H54 (cell line): ENCODE results near the gene MEN1.

Source experiments
- DNase-seq: peaks from one replicate; pipeline ENCODE4 v3.0.0; 2011; ENCODE audit warnings: low spot score, mixed read lengths; ENCODE audit not compliant: insufficient read length
- FAIRE-seq: peaks from 3 replicates; lab custom pipeline; 2011; peaks lifted over from hg19 to GRCh38; lab: Jason Lieb, UNC
- POLR2A ChIP-seq: IDR thresholded peaks from 2 replicates; pipeline ENCODE4 v1.6.1; 2011; ENCODE audit warnings: low read depth, mild to moderate bottlenecking, low read length

MEN1 gene

GRCh38 chr11:64784813-64785581, 25.4 kb downstream of the MEN1 start:
- no peak for FAIRE-seq
- TF ChIP-seq POLR2A, result no peak
- DNase-seq, result no peak

- peak; percentile 82 for FAIRE-seq
- TF ChIP-seq POLR2A, result peak; percentile 89
- DNase-seq, result peak; percentile 97
Observed at GRCh38 chr11:64778473-64779298, 31.7 kb downstream of the MEN1 start, which contains the start of gene SF1. SF1 (minus strand) TSS chr11:64778542; CDS start chr11:64778392, 150 bp downstream.

DNA sequence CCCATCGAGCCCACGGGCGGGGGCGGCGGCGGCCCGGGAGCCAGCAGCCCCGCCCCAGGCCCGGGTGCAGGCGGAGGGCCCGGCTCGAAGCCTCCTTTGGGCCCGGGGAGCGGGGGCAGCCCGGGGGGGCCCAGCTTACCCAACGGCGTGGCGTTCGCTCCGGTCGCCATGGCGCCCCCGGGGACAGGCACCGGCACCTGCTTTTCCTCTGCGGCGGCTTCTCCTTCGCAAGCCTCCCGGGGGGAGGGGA, 32.2 kb downstream of the MEN1 start:
- FAIRE-seq, result no peak
- no peak for DNase-seq
- TF ChIP-seq POLR2A, result no peak

DNA sequence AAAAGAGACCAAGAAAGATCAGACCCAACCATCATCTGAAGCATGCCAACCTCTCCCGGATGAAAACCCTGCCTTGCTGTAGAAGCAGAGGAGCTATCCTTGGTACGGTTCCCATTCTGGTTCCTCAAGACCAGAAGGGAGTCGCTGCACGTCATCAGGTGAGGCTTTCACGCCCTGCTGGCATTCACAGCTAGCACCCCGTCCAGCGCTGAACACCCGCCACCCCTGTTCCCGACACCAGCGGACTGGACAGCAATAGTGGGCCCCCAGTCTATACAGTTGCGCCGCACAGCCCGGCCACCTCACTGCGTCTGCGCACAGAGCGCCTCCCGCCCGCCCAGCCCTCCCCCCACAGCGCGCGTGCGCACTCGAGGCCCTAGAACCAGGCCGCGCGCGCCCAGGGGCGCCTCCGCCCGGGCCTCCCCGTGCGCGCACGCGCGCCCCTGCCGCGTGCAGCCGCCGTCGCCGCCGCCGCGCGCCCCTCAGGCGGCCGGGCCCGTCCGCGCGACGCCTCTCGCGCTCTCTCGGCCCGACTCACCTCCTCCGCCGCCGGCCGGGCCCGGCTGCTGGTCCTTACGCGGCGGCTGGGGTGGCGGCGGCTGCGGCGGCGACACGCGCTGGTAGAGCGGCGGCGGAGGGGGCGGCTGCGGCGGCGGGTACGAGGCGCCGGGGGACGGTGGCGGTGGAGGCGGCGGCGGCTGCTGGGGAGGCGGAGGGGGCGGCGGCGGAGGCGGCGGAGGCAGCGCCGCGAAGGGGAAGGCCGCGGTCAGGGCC, 32.7 kb downstream of the MEN1 start:
- peak; percentile 51 for TF ChIP-seq POLR2A
- no peak for FAIRE-seq
- peak; percentile 88 for DNase-seq

DNA sequence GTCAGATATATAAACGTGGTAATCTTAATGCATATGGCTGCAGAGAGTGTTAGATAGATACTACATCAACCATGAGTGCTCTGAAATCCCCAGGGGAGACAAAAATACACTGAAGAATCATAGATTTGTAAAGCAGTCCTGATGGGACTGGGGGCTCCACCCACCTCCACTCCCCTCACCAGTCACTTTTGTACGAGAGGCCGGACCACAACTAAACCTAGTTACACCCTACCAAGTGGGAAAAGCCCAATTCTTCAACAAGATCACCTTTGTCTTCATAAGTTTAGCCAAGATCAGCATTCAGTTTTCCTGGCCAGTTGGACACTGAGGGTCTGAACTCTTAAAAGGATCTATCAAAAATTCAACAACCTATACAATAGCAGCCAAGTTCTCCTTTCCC, 33.5 kb downstream of the MEN1 start:
- FAIRE-seq (no peak), DNase-seq (no peak)
- no peak for TF ChIP-seq POLR2A

GRCh38 chr11:64776425-64776824, 33.9 kb downstream of the MEN1 start:
- no peak for TF ChIP-seq POLR2A
- DNase-seq (no peak), FAIRE-seq (no peak)

- DNase-seq (no peak), FAIRE-seq (no peak)
- TF ChIP-seq POLR2A, result no peak
Observed at GRCh38 chr11:64774144-64774543, 36.2 kb downstream of the MEN1 start.

GRCh38 chr11:64772303-64773018, 37.9 kb downstream of the MEN1 start:
- TF ChIP-seq POLR2A, result no peak
- no peak for FAIRE-seq
- no peak for DNase-seq

DNA sequence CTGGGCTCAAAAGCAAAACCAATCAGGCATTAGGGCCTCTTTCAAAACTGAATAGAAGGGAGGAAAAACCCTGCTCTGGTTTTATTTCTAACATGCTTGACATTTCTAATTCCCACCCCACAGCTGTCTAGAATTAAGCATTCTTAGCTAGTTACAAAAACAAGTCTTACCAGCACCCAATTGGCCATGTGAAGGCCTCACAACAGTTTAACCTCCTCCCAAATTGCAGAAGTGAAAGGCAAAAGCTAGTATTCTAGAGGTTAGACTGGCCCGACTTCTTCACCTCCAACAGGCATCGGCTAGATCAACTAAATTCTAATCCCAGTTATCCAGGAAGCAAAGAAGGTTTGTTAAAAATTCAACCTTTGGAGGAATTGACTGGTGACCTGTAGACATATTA, 38.5 kb downstream of the MEN1 start:
- FAIRE-seq, result no peak
- no peak for DNase-seq
- no peak for TF ChIP-seq POLR2A

- FAIRE-seq (no peak), DNase-seq (no peak)
- no peak for TF ChIP-seq POLR2A
Observed at GRCh38 chr11:64770120-64770519, 40.2 kb downstream of the MEN1 start.

DNA sequence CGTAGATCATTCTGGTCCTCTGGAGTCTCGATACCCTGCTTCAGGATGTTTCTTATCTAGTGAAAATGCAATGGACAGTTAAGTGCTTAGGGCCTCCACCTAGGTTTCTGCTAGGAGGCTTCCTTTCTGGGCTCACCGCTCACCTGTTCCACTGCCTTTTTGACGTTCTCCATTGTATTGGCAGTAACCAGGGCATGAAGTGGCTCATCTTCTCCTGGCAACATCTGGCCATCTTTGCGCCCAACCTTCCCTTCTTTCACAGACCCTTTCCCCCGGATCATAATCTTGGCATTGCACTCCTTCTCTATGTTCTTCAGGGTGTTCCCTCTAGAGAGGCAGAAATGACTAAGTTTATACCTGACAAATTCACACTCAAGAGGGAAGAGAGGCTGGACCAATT, 41.1 kb downstream of the MEN1 start:
- no peak for FAIRE-seq
- no peak for TF ChIP-seq POLR2A
- no peak for DNase-seq

- DNase-seq, result no peak
- FAIRE-seq, result no peak
- TF ChIP-seq POLR2A, result no peak
Observed at GRCh38 chr11:64768300-64768694, 42.1 kb downstream of the MEN1 start.
